GM13976 (cell line): ENCODE data around the gene GNAQ.

Experiments used
- DNase-seq: peaks from one replicate; pipeline ENCODE4 v3.0.0; 2012; ENCODE audit warnings: low spot score
- CTCF ChIP-seq: IDR thresholded peaks from 2 replicates; pipeline ENCODE4 v1.5.1; 2012; ENCODE audit warnings: borderline replicate concordance, mild to moderate bottlenecking; ENCODE audit not compliant: insufficient read depth; ENCODE audit errors: extremely low read depth, missing control alignments, control extremely low read depth
- in situ Hi-C: fragments of 300-500 bp; cut with MboI; formaldehyde crosslinking; loops from one replicate; pipeline ENCODE4 v1.12.0; 2022; ENCODE audit warnings: low sequenced_read_pairs, mixed read lengths, inconsistent platforms; ENCODE audit not compliant: unreplicated experiment

Gene GNAQ

GRCh38 chr9:78005231-78006002 is 26.2 kb downstream of the GNAQ start:
- DNase-seq, result no peak
- TF ChIP-seq CTCF, result no peak
- in situ Hi-C loops, result no loop called here

DNA sequence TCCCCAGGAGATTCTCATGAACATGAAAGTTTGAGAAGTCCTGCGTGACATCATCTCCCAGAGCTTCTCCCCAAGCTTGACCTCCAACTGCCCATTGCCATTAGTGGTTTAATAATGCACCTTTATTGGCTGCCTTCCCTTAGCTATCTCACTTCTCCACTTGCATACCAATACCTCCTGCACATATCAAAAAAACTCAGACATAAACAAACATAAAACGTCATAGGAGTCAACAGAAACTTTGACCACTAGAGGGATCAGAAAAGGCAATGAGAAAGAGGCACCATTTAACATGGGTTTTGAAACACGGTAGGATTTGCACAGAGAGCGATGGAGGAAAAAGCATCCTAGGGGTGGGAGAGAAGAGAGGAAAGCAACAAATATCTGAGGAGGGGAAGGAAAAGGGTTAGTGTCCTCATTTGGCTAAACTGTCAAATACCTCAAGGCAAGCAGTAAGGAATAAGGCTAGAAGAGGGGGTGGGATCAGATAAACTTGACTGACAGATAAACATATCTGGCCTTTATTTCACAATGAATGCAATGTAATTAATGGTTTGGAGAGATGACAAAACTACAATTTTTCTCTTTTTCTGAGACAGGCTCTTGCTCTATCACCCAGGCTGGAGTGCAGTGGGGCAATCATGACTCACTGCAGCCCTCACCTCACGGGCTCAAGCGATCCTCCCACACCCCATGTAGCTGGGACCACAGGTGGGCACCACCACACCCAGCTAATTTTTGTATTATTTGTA is 27.0 kb downstream of the GNAQ start:
- no peak for TF ChIP-seq CTCF
- no peak for DNase-seq
- in situ Hi-C loops, result no loop called here

GRCh38 chr9:78003730-78004129 is 27.9 kb downstream of the GNAQ start:
- DNase-seq, result no peak
- in situ Hi-C loops, result no loop called here
- TF ChIP-seq CTCF, result no peak

DNA sequence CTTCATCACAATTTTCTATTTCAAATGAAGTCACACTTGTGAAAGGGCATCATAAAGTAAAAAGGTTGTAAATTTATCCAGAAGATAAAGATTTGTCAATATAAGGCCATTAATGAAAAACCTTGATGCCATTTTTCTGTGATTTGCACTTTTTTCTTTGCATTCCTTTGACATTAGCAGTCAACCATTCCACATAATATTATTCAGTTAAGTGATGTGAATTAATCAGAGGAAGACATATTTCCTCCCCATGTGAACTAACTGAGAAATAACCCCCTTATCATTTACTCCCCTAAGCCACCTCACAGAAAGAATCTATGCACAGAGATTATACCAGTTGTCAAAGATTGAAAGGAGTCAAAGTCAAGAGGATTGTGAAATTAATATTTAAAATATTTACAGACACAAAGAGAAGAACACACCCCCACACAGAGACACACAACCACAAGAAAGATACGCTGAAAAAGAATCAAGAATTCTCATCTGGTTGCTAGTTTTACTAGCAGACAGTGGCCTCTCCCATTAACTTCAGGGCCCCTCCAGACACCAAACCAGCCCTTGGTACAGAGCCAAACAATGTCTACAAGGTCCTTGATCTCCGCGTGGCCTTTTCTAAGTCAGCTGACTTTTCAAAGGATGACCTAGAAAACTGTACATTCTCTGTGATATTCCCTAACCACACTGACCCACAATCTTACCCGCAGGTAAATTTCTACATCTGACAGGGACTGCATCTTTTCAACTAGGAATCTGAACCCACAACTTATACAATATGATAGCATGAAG is 29.5 kb downstream of the GNAQ start:
- no peak for TF ChIP-seq CTCF
- in situ Hi-C loops, result no loop called here
- no peak for DNase-seq

DNA sequence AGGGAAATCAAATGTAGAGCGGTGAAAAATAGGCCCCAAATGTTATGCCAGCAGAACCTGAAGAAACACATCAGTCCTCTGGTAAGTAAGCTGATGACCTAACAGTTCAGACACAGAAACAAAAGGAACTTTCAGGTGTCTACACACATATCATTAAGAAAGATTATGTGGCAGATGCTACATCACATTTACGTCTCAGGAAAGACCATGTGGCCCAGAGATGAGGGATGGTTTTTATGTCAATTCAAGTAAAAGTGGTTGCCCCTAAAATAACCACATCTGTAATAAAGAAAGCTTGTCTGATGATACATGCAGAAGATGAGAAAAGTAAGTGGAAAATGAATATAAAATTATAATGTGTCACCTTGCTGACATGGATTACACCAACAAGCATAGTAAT is 31.4 kb downstream of the GNAQ start:
- no peak for DNase-seq
- no peak for TF ChIP-seq CTCF
- in situ Hi-C loops, result no loop called here

- TF ChIP-seq CTCF, result no peak
- in situ Hi-C loops, result no loop called here
- DNase-seq, result no peak
Measured at GRCh38 chr9:77999231-77999631, 32.4 kb downstream of the GNAQ start.
